Panc1 (cell line): ENCODE data around the gene PDCD4.

Experiments used
- CTCF ChIP-seq: fragments of 450-650 bp; IDR thresholded peaks from 2 replicates; pipeline ENCODE4 v1.5.1; 2017; ENCODE audit warnings: mild to moderate bottlenecking
- POLR2AphosphoS5 ChIP-seq: IDR thresholded peaks from 2 replicates; pipeline ENCODE4 v1.6.1; 2012; ENCODE audit warnings: mild to moderate bottlenecking, low read depth, low read length, moderate library complexity
- SIN3A ChIP-seq: IDR thresholded peaks from 2 replicates; pipeline ENCODE4 v1.6.1; 2012; ENCODE audit warnings: low read depth, mild to moderate bottlenecking, low read length, moderate library complexity, borderline replicate concordance; ENCODE audit not compliant: insufficient read depth
- TCF7L2 ChIP-seq: IDR thresholded peaks from 2 replicates; pipeline ENCODE4 v1.6.1; 2011; ENCODE audit warnings: mild to moderate bottlenecking, low read depth, low read length, inconsistent platforms

- TF ChIP-seq CTCF = no peak
- TF ChIP-seq SIN3A = no peak
- no peak for TF ChIP-seq POLR2AphosphoS5
- no peak for TF ChIP-seq TCF7L2
These were observed 49.6 kb upstream of the PDCD4 start for GRCh38 chr10:110822035-110822711.
